ENCODE measurements around the gene GPR162. TPM values are rescaled to one million over a fixed set of nuclear protein-coding genes. Genes with fewer than 3 reads are reported as not detected.

GPR162 gene
- total RNA-seq, 1 donor from 2014 or later = 0.76 TPM

DNA sequence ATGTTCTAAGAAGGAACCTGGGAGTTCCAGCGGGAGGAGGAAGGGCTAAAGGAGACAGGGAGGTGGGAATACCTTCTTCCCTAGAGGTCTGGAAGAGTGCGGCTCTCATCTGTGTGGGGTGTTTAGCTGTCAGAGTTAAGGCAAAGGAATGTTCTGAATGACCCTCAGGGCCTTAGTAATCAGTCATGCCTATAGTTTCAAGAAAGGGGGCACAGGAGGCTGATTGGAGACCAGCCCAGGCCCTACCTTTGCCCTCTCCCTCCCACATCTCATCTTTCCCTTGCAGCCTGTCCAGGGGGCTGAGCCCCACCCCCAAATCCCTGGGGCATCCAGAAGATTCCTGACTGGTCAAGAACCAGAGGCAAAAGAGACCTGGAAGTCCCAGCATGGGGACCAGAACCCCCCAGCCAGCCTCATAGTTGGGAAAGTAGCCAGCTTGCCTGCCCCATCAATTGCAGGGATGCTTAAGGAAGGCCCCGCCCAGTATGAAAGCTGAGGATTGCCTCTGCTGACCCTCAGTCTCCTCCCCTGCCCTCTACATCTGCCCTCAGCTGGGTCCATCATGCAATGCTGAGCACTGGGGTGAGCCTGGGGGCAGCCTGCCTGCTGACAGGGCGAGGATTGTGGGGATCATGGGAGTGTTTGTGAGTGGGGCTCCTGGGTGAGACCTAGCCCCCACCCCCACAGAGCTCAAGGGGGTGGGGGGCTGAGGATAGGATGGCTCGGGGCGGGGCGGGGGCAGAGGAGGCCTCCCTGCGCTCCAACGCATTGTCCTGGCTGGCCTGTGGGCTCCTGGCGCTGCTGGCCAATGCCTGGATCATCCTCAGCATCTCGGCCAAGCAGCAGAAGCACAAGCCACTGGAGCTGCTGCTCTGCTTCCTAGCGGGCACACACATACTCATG lies 1.8 kb downstream of the GPR162 start:
- ATAC-seq = no peak

DNA sequence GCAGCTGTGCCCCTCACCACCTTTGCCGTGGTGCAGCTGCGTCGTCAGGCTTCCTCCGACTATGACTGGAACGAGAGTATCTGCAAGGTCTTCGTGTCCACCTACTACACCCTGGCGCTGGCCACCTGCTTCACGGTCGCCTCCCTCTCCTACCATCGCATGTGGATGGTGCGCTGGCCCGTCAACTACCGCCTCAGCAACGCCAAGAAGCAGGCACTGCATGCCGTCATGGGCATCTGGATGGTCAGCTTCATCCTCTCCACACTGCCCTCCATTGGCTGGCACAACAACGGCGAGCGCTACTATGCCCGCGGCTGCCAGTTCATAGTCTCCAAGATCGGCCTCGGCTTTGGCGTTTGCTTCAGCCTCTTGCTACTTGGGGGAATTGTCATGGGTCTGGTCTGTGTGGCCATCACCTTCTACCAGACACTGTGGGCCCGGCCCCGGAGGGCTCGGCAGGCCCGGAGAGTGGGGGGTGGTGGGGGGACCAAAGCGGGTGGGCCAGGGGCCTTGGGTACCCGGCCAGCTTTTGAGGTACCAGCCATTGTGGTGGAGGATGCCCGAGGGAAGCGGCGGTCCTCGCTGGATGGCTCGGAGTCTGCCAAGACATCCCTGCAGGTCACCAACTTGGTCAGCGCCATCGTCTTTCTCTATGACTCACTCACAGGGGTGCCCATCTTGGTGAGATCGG lies 2.6 kb downstream of the GPR162 start:
- ATAC-seq = no peak

DNA sequence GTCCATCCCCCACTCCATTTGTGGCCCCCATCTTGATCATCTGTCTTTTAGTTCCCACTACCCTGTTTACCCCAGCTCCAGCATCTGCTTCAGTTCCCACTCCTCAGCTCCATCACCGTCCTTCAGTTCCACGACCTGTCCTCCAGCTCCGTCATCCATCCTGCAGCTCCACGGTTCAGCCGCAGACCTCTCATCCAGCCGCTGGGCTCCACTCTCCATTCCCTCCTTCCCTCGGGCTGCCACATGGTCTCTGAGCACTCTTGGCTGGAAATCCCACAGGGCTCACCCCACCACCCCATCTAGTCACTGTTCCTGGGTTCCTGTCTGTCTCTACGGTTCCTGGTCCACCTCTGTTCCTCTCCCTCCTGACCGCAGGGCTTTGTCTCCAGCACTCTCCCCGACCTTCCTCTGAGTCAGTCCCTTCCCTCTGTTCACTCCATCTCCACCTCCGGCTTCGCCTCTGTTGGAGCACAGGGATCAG lies 3.3 kb downstream of the GPR162 start:
- ATAC-seq = no peak

- ATAC-seq = peak; percentile 78
These were observed 3.9 kb downstream of the GPR162 start for GRCh38 chr12:6825398-6826124.

DNA sequence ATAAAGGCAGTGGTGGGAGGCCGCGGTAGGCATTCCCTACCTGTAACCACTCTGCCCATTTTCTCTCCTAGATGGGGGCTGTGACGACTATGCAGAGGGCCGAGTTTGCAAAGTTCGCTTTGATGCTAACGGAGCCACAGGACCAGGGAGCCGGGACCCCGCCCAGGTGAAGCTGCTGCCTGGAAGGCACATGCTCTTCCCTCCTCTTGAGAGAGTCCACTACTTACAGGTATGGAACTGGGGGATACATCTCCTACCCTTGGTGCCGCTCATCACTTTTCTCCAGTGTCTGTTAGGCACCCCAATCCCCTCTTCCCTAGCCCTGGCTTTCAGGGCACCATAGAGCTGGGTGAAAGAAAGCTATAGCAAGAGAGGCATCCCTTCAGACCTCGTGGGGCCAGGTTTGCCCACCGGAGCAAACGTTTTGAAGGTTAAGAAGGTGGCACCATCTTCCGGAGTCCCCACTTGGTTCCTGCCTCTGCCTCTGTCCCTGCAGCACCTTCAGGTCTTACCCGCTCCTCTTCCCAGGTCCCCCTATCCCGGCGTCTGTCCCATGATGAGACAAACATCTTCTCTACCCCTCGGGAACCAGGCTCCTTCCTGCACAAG lies 4.6 kb downstream of the GPR162 start:
- no peak for ATAC-seq

GRCh38 chr12:6826734-6827436 lies 5.3 kb downstream of the GPR162 start:
- no peak for ATAC-seq

DNA sequence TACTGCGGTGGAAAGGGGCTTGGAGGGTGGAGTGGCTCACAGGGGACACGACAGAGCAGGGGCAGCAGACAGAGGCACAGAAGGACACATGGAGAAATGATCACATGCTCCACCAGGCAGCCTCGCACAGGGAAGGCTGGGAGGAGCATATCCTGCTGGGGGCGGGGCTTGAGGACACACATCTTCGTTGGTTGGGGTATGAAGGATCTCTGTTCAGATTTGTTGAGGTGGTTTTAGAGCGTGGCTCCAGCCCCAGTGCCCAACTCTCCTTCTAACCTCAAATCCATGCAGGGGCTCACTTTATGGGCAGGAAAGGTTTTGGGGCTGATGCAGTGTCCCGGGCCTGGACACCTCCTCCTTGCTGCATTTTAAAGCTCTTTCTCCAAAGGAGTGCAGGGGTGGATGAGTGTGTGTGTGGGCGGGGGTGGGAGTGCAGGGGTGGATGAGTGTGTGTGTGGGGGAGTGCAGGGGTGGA lies 5.9 kb downstream of the GPR162 start:
- ATAC-seq = peak; percentile 14

DNA sequence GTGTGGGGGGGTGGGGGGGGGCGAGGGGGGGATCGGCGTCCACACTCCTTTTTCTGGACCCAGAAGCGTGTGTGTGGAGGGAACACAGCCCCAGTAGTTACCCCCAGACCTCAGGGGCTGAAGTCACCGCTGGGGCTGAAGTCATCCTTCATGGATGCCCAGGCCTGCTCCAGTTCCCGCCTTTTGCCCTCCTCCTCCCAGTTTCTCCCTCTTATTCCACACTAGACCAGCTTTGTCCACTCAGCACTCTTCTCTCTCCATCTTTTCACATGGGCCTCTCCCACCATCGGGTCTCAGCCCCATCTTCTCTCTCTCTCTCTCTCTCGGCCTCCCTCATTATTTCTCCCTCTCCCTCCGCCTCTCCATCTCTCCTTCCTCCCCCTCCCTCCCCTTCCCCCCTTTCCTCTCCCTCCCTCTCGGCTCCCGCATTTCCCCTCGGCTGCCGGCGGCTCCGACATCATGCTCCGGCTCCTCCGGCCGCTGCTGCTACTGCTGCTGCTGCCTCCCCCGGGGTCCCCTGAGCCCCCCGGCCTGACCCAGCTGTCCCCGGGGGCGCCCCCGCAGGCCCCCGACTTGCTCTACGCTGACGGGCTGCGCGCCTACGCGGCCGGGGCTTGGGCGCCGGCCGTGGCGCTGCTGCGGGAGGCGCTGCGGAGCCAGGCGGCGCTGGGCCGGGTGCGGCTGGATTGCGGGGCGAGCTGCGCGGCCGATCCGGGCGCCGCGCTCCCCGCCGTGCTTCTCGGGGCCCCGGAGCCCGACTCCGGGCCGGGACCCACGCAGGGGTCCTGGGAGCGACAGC lies 6.6 kb downstream of the GPR162 start, which contains the start of gene P3H3:
Gene P3H3 (plus strand): TSS at position 426 of the 799 bp plus-strand sequence. CDS start 34 bp downstream, at position 460.
- ATAC-seq = no peak

DNA sequence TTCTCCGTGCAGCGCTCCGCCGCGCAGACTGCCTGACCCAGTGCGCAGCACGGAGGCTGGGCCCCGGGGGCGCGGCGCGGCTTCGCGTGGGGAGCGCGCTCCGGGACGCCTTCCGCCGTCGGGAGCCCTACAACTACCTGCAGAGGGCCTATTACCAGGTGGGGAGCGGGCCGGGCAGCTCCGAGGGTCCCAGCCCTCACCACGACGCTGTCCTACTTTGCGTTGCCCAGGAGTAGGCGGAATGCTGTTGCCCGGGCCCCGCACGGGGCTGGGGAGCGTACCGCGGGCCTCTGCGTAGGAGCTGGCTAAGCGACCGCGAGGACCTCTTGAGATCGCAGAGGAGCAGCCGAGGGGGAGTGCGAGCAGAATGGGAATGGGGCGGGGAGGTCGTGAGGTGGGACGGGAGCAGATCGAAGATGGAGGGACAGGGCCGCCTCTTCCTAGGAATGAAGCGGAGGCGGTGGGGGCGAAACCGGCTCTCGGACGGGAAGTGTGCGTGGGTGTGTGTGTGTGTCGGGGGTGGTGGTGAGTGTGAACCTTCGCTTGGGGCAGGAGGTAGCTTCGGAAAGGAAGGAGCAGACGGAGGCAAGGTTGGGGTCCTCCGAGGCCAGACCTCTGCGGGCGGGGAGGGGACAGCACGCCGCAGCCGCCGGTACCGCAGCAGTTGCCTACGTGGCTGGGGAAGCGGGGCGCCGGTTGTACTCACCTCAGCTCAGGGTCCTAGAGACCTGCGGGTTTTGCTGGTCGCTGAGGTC lies 7.3 kb downstream of the GPR162 start:
- peak; percentile 4 for ATAC-seq

DNA sequence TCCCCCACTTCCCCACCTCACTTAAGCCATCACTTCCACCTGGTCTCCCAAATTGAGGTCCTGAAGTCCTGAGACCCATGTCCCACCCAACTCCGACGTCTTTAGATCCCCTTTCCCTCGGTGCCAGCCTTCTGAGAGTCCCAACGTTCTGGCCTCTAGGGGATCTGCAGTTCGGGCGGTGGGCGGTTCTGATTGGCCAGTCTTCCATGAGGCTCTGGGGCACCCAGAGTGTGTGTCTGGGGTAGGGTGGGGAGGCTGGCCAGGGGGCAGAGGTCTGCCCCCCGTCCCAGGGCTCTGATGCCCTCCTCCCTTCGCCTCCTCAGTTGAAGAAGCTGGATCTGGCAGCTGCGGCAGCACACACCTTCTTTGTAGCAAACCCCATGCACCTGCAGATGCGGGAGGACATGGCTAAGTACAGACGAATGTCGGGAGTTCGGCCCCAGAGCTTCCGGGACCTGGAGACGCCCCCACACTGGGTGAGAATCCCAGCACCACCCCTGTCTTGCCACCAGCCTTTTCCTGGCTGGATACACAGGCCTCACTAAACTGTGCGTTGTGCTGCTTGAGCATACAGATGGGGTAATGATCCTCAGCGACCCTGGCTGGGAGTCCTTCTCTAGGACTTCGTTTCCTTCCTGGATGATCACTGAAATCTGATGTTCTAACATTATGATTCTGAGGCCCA lies 8.1 kb downstream of the GPR162 start:
- ATAC-seq = no peak

GRCh38 chr12:6830286-6830890 lies 8.8 kb downstream of the GPR162 start:
- no peak for ATAC-seq

DNA sequence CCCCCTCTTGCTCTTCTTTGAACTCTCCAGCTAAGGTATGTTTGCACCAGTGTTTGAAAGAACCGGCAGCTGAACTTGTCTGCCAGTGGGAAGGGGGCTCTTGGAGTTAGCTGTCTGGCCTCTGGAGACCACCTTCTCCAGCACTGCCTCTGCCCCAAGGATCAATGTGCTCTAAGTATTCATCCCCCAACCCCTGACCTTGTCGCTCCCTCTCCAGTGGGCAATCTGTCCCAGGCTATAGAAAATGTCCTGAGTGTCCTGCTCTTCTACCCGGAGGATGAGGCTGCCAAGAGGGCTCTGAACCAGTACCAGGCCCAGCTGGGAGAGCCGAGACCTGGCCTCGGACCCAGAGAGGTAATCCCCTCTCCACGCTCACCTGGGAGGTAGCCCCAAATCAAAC lies 9.4 kb downstream of the GPR162 start:
- no peak for ATAC-seq

DNA sequence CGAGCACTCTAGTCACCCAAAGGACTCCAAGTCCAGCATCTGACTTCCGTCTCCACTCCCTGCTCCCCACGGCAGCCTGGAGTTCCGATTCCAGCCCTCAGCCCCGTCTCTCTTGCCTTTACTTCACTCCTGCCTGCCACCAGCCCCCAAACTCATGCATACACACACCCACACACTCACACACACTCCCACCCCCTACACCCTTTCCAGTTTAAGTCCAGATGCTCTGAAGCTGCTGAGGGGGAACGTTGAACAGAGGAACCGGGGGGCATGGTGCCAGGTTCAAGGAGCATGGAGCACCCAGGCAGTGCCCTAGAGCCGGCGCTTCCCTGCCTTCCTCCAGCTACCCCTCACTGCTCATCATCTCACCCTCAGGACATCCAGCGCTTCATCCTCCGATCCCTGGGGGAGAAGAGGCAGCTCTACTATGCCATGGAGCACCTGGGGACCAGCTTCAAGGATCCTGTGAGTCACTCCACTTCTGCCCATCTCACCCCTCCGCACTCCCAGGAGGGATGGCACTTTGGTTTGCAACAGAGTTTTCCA lies 9.9 kb downstream of the GPR162 start:
- ATAC-seq = no peak

- no peak for ATAC-seq
These were observed 10.5 kb downstream of the GPR162 start for GRCh38 chr12:6832125-6832524.

GRCh38 chr12:6833189-6833890 lies 11.7 kb downstream of the GPR162 start:
- ATAC-seq = no peak

GRCh38 chr12:6834254-6834653 lies 12.6 kb downstream of the GPR162 start:
- no peak for ATAC-seq

- no peak for ATAC-seq
These were observed 13.3 kb downstream of the GPR162 start for GRCh38 chr12:6834873-6835272.

GRCh38 chr12:6836851-6837250 lies 15.2 kb downstream of the GPR162 start:
- no peak for ATAC-seq
